MG63 (cell line): ENCODE results near the gene SRPRB. TPM values are rescaled to one million over a fixed set of nuclear protein-coding genes. Genes with fewer than 3 reads are reported as not detected.

ENCODE experiments used
- DNase-seq: peaks from one replicate; pipeline ENCODE4 v3.0.0-alpha.2; 2020
- H3K27me3 ChIP-seq: fragments of 250-450 bp; sonication (Bioruptor Pico); 2 replicates; pipeline ENCODE4 v1.5.1; 2020; ENCODE audit warnings: mild to moderate bottlenecking, moderate library complexity
- H3K36me3 ChIP-seq: fragments of 250-450 bp; sonication (Bioruptor Pico); 2 replicates; pipeline ENCODE4 v1.5.1; 2020; ENCODE audit warnings: mild to moderate bottlenecking, moderate library complexity
- H3K4me3 ChIP-seq: fragments of 250-450 bp; sonication (Bioruptor Pico); 2 replicates; pipeline ENCODE4 v1.5.1; 2020; ENCODE audit warnings: mild to moderate bottlenecking, moderate library complexity
- H3K9me3 ChIP-seq: fragments of 250-450 bp; sonication (Bioruptor Pico); 2 replicates; pipeline ENCODE4 v1.5.1; 2020; ENCODE audit warnings: mild to moderate bottlenecking, moderate library complexity
- total RNA-seq: library from RNA; depleted of rRNA; stranded (reverse); fragments of >200 nt; shearing (Covaris generic); gene quantifications from 2 replicates; pipeline ENCODE4 v1.2.3, GENCODE V29; 2014; ENCODE audit warnings: low replicate concordance; rRNA removed

SRPRB gene
- total RNA-seq, 1 experiment from 2014 or later = 173 TPM

DNA sequence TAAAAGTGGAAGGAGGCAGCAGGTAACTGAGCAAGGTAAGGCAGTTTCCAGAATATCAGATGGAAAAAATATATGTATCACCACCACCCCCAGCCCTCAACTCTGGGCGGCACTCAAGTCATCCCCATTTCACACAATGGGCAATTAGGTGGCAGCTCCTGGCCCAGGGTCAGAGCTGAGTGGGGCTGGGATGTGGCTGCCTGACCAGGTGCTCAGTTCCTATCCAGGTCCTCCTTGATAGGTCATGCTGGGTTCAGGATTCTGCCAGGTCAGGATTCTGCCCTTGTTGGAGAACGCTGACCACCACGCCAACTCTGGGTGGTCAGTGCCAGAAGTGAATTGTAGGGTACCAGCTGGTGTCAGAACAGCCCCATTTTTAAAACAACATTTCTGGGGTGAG is 60.5 kb downstream of the SRPRB start:
- H3K9me3 ChIP-seq = no peaks in the 10 kb centered on the region
- no peaks in the 10 kb centered on the region for H3K27me3 ChIP-seq
- no peaks in the 10 kb centered on the region for H3K36me3 ChIP-seq
- no peak overlapping the region for H3K4me3 ChIP-seq
- DNase-seq = no peak

DNA sequence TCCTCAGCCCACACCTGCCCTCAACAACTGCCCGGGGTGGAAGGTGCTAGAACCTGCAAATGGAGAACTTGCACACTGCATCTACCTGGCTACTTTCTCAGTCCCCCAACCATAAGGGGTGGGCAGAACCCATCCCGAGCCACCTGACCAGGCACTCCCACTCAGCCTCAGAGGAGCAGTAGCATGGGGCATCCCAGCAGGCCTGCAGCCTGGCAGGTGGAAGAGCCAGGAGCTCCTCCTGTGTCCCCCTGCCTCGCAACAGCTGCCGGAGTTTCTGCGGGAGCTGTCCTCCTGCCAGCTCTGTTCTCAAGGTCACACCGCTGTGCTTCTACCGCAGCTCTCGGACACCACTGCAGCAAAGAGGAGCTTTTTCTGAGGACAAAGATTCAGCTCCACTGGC is 62.6 kb downstream of the SRPRB start:
- Histone ChIP-seq H3K27me3 (no peaks in the 10 kb centered on the region), H3K9me3 (no peaks in the 10 kb centered on the region), H3K4me3 (no peak overlapping the region), H3K36me3 (no peaks in the 10 kb centered on the region)
- DNase-seq = no peak

DNA sequence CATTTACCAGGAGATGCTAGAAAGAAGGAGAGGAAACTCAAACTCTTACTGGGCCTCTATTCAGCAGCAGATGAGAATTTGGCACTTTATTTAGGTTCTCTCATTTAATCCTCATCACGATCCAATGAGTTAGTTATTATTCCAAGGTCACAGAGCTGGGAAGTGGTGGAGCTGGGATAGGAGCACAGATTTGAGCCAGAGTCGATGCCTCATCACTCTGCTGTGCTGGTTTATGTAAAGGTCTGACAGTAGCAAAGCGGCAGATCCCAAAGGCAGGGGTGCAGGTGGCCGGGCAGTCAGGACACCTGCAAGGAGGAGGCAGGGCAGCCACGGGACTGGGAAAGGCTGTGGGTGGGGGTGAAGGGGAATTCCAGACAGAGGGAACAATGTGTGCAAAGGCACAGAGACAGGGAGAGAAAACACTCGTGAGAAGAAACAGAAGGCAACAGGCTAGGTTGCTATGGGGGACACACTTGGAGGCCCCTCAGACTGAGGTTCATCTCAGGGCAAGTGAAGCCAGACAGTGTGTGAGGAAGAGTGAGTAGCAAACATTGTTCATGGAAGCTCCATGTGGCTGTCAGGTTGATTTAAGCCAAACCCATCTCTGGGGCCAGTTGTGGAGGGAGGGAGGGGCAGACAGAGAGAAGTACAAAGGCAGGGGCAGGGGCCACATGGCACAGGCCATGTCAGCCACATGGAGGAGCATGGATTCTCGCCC is 63.3 kb downstream of the SRPRB start:
- Histone ChIP-seq H3K9me3 (no peaks in the 10 kb centered on the region), H3K27me3 (no peaks in the 10 kb centered on the region), H3K36me3 (no peaks in the 10 kb centered on the region), H3K4me3 (no peak overlapping the region)
- no peak for DNase-seq

DNA sequence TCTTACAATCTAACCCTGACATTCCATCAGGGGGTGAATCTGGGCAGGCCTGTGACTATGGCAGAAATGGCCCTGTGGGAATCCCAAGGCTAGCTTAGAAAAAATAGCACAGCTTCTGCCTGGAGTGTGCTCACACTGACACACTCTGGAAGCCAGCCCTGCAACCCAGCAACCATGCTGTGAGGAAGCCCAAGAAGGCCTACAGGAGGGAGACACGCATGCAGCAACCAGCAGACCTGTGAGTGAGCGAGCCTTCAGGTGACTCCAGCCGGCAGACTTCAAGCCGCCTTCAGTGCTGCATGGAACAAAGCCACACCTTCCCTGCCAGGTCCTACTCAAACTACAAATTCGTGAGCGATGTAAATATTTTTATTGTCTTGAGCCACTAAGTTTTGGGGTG is 64.0 kb downstream of the SRPRB start:
- H3K9me3 ChIP-seq = no peaks in the 10 kb centered on the region
- no peaks in the 10 kb centered on the region for H3K36me3 ChIP-seq
- no peak overlapping the region for H3K4me3 ChIP-seq
- DNase-seq = no peak
- no peaks in the 10 kb centered on the region for H3K27me3 ChIP-seq

DNA sequence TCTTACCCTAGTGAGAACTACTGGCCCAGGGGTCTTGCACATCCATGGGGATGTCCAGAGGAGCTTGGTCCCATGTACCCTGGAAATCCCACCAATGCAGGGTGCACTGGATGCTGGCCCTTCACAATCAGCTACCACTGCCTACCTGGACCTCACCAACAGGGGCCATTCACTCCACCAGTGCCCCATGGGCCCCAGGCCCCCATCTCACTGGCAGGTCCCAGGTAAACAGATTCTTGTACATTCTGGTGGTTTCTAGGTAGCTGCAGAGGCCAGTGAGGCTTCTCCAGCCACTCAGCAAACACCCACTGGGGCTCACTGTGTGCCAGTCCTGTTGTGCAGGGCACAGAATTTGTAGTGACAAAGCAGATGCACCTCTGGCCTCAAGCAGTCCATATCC is 65.2 kb downstream of the SRPRB start:
- Histone ChIP-seq H3K9me3 (no peaks in the 10 kb centered on the region), H3K36me3 (no peaks in the 10 kb centered on the region), H3K27me3 (no peaks in the 10 kb centered on the region), H3K4me3 (no peak overlapping the region)
- DNase-seq = no peak

Other genes with a start within 250 kb of the SRPRB start
- 136 and 146 TPM in 2 replicates for gene CDV3, start 232.1 kb upstream of the SRPRB start, total RNA-seq
- 52.2 and 64.0 TPM in 2 replicates for gene TOPBP1, start 143.9 kb upstream of the SRPRB start, total RNA-seq
- not detected in 2 replicates for gene TF, start 59.4 kb upstream of the SRPRB start, total RNA-seq
- 3.3 and 4.0 TPM in 2 replicates for gene RAB6B, start 90.1 kb downstream of the SRPRB start, total RNA-seq
- gene SLCO2A1, start 224.1 kb downstream of the SRPRB start, total RNA-seq = 0.02 and 0.72 TPM in 2 replicates